GM12875 (cell line): Measurements from ENCODE around the gene C20orf204.

Experiments used
- H3K4me3 ChIP-seq: one replicate; pipeline ENCODE4 v1.5.1; 2011; ENCODE audit warnings: low read depth, low read length, control low read depth
- TF ChIP-seq, protein P1 (sequence below): IDR thresholded peaks from 2 replicates; pipeline ENCODE4 v1.5.1; 2011; ENCODE audit warnings: low read depth, mild to moderate bottlenecking, control low read depth, inconsistent platforms, low read length, moderate library complexity, borderline replicate concordance; ENCODE audit not compliant: insufficient read depth

Gene C20orf204, protein sequence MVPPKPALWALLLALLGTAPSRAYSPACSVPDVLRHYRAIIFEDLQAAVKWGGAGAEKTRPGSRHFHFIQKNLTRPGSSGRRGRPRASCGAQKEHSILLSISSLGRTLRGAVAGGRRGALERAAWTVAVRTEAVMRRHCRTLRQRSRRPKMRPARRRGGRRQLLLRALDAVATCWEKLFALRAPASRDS

GRCh38 chr20:64035933-64036345, at the start of gene C20orf204:
Gene C20orf204, plus strand, starts transcription at chr20:64036182. Its CDS starts 142 bp downstream, at chr20:64036324.
- TF ChIP-seq, protein P1, sequence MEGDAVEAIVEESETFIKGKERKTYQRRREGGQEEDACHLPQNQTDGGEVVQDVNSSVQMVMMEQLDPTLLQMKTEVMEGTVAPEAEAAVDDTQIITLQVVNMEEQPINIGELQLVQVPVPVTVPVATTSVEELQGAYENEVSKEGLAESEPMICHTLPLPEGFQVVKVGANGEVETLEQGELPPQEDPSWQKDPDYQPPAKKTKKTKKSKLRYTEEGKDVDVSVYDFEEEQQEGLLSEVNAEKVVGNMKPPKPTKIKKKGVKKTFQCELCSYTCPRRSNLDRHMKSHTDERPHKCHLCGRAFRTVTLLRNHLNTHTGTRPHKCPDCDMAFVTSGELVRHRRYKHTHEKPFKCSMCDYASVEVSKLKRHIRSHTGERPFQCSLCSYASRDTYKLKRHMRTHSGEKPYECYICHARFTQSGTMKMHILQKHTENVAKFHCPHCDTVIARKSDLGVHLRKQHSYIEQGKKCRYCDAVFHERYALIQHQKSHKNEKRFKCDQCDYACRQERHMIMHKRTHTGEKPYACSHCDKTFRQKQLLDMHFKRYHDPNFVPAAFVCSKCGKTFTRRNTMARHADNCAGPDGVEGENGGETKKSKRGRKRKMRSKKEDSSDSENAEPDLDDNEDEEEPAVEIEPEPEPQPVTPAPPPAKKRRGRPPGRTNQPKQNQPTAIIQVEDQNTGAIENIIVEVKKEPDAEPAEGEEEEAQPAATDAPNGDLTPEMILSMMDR = no peak
- H3K4me3 ChIP-seq = no peak within 1 kb of the TSS

DNA sequence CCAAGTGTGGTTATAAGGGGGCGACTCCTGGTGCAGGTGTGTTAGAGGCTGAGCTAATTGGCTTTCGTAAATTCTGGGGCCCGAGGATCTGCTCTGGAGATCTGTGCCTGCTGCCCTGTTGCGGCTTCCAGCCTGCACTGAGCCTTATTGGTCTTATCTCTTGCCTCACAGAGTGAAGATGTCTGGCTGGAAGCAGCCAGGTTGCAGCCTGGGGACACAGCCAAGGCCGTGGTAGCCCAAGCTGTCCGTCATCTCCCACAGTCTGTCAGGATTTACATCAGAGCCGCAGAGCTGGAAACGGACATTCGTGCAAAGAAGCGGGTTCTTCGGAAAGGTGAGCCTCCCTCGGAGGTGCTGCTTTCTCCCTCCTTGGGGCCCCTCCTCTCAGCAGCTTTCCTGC, 35.1 kb upstream of the C20orf204 start:
- H3K4me3 ChIP-seq = no peak overlapping the region
- TF ChIP-seq, protein P1 = no peak

DNA sequence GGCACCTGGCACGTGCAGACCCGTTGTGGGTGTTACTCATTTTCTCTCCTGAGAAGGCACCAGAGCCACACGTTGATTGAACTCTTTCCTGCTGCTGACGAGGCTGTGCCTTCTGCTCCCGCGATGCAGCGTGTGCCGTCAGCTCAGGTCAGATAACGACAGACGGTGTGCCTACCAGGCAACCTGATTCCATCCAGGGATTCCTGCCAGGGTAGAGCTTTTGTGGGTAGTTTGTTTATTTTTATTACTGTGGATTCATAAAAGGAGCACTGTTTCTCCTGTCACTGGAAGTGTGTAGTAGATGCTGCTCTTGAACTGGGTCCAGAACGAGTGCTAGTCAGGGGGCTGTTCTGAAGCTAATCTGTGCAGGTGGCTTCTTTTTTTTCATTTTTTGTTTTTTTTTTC, 34.4 kb upstream of the C20orf204 start:
- no peak overlapping the region for H3K4me3 ChIP-seq
- TF ChIP-seq, protein P1 = no peak

GRCh38 chr20:64003960-64004725, 31.8 kb upstream of the C20orf204 start:
- no peak overlapping the region for H3K4me3 ChIP-seq
- TF ChIP-seq, protein P1 = no peak

- TF ChIP-seq, protein P1 = no peak
- H3K4me3 ChIP-seq = no peak overlapping the region
Observed at GRCh38 chr20:64005394-64005793, 30.6 kb upstream of the C20orf204 start.

- no peak overlapping the region for H3K4me3 ChIP-seq
- TF ChIP-seq, protein P1 = no peak
Observed at GRCh38 chr20:64006490-64006889, 29.5 kb upstream of the C20orf204 start.

- no peak overlapping the region for H3K4me3 ChIP-seq
- TF ChIP-seq, protein P1 = no peak
Observed at GRCh38 chr20:64006902-64007301, 29.1 kb upstream of the C20orf204 start.
